Ascending aorta (tissue), 2 donors: ENCODE results near the gene TSPAN18. TPM values are rescaled to one million over a fixed set of nuclear protein-coding genes. Genes with fewer than 3 reads are reported as not detected.

Experiments used
- DNase-seq, 2 donors: peaks; one replicate each; pipeline ENCODE4 v3.0.0-alpha.2; 2019; ENCODE audit warnings: low spot score in 2 of 2
- H3K27ac ChIP-seq, 2 donors: fragments of 200-600 bp; sonication (generic); one replicate each; pipeline ENCODE4 v1.5.1; 2016 to 2017; ENCODE audit warnings: mild to moderate bottlenecking in 1 of 2
- H3K27me3 ChIP-seq: fragments of 200-600 bp; sonication (generic); one replicate; pipeline ENCODE4 v1.5.1; 2017
- H3K36me3 ChIP-seq, 2 donors: fragments of 200-600 bp; sonication (generic); one replicate each; pipeline ENCODE4 v1.5.1; 2016
- H3K4me1 ChIP-seq, 2 donors: fragments of 200-600 bp; sonication (generic); one replicate each; pipeline ENCODE4 v1.5.1; 2016 to 2017; ENCODE audit warnings: mild to moderate bottlenecking in 1 of 2
- H3K4me3 ChIP-seq, 2 donors: fragments of 200-600 bp; sonication (generic); one replicate each; pipeline ENCODE4 v1.5.1; 2016 to 2017; ENCODE audit warnings: mild to moderate bottlenecking in 1 of 2
- H3K9me3 ChIP-seq, 2 donors: fragments of 200-600 bp; sonication (generic); one replicate each; pipeline ENCODE4 v1.5.1; 2016
- intact Hi-C: fragments of 100-400 bp; cut with DNase I; formaldehyde crosslinking; loops from one replicate; pipeline ENCODE4 v1.15.1; 2023
- total RNA-seq: library from RNA; depleted of rRNA; stranded (reverse); fragments of >200 nt; gene quantifications from one replicate; pipeline ENCODE4 v1.1.0, GENCODE V29; 2016
- TF ChIP-seq, protein P1 (sequence below), 3 experiments: fragments of 200-600 bp in 2 of 3; fragments of 450-650 bp in 1 of 3; sonication (generic) in 2 of 3; IDR thresholded peaks; one replicate each; pipeline ENCODE4 v1.5.1; 2016 to 2019; ENCODE audit warnings: antibody characterized with exemption in 3 of 3, mild to moderate bottlenecking in 1 of 3, moderate library complexity in 1 of 3

Gene TSPAN18
- total RNA-seq, 1 donor from 2014 or later: 21.3 TPM

DNA sequence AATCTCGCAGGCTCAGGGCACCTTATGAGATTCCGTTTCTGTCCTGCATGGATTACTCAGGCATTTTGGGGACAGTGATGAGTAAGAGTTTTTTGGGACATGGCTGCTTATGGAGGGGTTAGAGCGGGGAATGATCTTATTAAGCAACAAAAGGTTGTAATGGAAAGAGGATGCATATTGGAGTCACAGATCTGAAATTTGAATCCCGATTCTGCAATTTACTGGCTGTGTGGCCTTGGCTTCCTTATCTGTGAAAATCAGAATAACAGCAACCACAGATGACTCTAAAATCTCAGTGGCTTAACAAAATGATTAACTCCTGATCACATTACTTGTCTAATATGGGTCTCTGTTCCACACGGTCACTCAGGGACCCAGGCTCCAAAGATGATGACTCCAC, 5.8 kb downstream of the TSPAN18 start:
- TF ChIP-seq, protein P1, sequence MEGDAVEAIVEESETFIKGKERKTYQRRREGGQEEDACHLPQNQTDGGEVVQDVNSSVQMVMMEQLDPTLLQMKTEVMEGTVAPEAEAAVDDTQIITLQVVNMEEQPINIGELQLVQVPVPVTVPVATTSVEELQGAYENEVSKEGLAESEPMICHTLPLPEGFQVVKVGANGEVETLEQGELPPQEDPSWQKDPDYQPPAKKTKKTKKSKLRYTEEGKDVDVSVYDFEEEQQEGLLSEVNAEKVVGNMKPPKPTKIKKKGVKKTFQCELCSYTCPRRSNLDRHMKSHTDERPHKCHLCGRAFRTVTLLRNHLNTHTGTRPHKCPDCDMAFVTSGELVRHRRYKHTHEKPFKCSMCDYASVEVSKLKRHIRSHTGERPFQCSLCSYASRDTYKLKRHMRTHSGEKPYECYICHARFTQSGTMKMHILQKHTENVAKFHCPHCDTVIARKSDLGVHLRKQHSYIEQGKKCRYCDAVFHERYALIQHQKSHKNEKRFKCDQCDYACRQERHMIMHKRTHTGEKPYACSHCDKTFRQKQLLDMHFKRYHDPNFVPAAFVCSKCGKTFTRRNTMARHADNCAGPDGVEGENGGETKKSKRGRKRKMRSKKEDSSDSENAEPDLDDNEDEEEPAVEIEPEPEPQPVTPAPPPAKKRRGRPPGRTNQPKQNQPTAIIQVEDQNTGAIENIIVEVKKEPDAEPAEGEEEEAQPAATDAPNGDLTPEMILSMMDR (IDR thresholded peaks at IDR 0.05): no peak
- intact Hi-C loops: no loop called here
- peaks cover 0 to 9% of the 10 kb centered on the region in 2 donors for H3K4me1 ChIP-seq
- no peaks in the 10 kb centered on the region for H3K9me3 ChIP-seq
- no peak overlapping the region for H3K27ac ChIP-seq
- no peaks in the 10 kb centered on the region for H3K36me3 ChIP-seq
- no peak for DNase-seq
- H3K27me3 ChIP-seq: no peaks in the 10 kb centered on the region
- no peak overlapping the region for H3K4me3 ChIP-seq

DNA sequence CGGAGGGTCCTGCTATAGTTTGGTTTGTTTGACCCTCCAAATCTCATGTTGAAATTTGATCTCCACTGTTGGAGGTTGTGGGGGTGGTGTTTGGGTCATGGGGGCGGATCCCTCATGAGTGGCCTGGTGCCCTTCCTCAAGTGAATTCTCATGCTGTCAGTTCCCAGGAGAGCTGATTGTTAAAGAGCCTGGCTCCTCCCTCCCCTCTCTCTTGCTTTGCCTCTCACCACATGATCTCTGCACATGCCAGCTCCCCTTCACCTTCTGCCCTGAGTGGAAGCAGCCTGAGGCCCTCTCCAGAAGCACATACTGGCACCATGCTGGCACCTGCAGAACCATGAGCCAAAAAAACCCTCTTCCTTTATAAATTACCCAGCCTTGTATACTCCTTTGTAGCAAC, 7.1 kb downstream of the TSPAN18 start:
- no peaks in the 10 kb centered on the region for H3K36me3 ChIP-seq
- no peaks in the 10 kb centered on the region for H3K27me3 ChIP-seq
- TF ChIP-seq, protein P1 (IDR thresholded peaks at IDR 0.05): no peak
- no peaks in the 10 kb centered on the region for H3K4me1 ChIP-seq
- H3K4me3 ChIP-seq: no peak overlapping the region
- no peaks in the 10 kb centered on the region for H3K9me3 ChIP-seq
- DNase-seq: no peak
- intact Hi-C loops: no loop called here
- H3K27ac ChIP-seq: no peak overlapping the region

DNA sequence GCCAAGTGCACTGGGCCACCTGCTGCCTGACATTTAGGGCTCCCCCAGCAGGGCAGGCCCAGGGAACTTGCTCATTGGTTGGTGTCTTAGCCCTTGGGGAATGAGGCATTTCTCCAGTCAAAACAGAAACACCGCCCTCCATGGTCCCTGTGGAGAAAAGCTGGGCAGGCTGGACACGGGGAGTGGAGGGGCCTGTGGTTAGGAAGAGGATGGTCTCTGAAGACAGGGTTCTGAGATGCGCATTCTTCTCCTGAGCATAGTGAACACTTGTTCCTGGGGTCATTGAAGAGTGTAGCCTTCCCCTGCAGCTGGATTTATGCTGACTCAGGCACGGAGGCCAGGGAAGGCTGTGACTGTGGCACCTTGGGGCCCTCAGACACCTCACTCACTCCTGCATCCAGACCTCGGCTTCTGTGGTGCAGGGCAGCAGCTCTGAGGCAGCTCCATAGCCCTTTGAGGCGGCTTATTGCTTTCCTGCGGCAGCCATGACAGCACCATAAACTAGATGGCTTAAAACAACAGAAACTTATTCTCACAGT, 8.2 kb downstream of the TSPAN18 start:
- Histone ChIP-seq H3K4me3 (no peak overlapping the region), H3K9me3 (no peaks in the 10 kb centered on the region), H3K27ac (no peak overlapping the region), H3K36me3 (no peaks in the 10 kb centered on the region), H3K4me1 (no peaks in the 10 kb centered on the region), H3K27me3 (no peaks in the 10 kb centered on the region)
- intact Hi-C loops: no loop called here
- DNase-seq: no peak
- TF ChIP-seq, protein P1 (IDR thresholded peaks at IDR 0.05): no peak

DNA sequence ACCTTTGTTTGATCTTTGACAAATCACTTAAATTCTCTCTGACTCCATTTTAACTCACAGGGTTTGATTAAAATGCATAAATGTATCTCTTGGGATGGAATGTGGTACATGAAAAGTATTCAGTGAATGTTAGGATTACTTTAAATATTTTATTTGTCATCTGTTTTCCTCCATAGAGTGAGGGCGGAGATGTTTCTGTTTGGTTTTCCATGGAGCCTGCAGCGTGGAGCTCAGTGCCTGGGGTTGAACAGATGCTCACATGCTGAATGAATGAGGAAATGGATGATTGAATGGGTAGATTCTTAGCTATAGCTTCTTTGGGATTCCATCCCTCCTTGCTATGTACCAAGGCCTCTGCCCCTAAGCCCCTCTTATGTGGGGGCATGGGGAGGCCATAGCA, 10.0 kb downstream of the TSPAN18 start:
- TF ChIP-seq, protein P1 (IDR thresholded peaks at IDR 0.05): no peak
- Histone ChIP-seq H3K4me1 (no peaks in the 10 kb centered on the region), H3K27me3 (no peaks in the 10 kb centered on the region), H3K27ac (no peak overlapping the region), H3K36me3 (no peaks in the 10 kb centered on the region), H3K4me3 (no peak overlapping the region), H3K9me3 (no peaks in the 10 kb centered on the region)
- intact Hi-C loops: no loop called here
- DNase-seq: no peak

DNA sequence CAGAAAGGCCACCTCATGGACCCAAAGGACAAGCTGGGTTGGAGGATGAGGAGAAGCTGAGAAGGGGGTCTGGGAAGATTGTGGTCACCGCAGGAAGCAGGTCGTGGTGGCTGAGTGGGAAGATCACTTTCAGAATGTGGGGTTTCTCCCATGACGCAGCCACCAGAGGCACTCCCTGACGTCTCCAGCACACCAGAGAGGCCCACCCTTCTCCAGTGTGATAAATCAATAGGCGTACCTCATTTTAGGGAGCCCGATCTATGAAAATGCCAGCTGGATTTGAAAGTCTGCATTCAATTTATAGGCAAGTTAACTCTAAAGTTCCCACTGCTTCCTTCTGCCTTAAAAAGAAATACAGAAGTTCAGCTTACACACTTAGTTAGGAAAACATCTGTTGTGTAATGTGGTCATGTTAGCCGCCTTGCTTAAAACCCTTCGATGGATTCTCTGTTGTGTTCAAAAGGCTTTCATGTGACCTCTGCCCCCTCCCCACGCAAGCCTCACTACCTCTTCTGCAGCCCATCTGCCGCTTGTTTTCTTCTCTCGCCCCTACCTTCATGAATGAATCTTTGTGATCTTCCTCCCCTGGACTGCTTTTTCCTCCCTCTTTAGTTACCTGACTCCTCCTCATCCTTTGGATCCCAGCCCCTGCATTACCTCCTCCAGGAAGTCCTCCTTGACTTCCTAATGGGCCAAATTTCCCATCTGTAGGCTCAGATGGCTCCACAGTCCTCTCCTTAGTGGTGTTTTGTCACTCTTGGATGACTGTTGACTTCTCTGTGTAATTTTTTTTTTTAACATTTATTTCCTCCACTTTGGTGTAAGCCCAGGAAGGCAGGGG, 10.7 kb downstream of the TSPAN18 start:
- no peak overlapping the region for H3K4me3 ChIP-seq
- TF ChIP-seq, protein P1 (IDR thresholded peaks at IDR 0.05): no peak
- no peaks in the 10 kb centered on the region for H3K9me3 ChIP-seq
- no peaks in the 10 kb centered on the region for H3K4me1 ChIP-seq
- no peaks in the 10 kb centered on the region for H3K36me3 ChIP-seq
- H3K27ac ChIP-seq: no peak overlapping the region
- no peaks in the 10 kb centered on the region for H3K27me3 ChIP-seq
- intact Hi-C loops: no loop called here
- DNase-seq: no peak
